Brain microvascular endothelial cell (primary cell): ENCODE data around the gene PPP2R3B.
"Not testable (repeated sequence)": the region's sequence is repeated elsewhere in the genome, so short reads cannot be mapped to it uniquely, and the experiment has no call there.

Experiments
- DNase-seq: peaks from one replicate; pipeline ENCODE4 v3.0.0-alpha.2; 2020
- H3K27ac ChIP-seq: fragments of 250-450 bp; sonication (Bioruptor Pico); 2 replicates; pipeline ENCODE4 v1.5.1; 2020; ENCODE audit warnings: mild to moderate bottlenecking, moderate library complexity
- H3K27me3 ChIP-seq: fragments of 250-450 bp; sonication (Bioruptor Pico); replicated peaks from 2 replicates; pipeline ENCODE4 v1.5.1; 2020; ENCODE audit warnings: mild to moderate bottlenecking
- H3K36me3 ChIP-seq: fragments of 250-450 bp; sonication (Bioruptor Pico); replicated peaks from 2 replicates; pipeline ENCODE4 v1.5.1; 2020; ENCODE audit warnings: mild to moderate bottlenecking
- H3K4me3 ChIP-seq: 2 replicates; pipeline ENCODE4 v1.5.1; 2011; ENCODE audit warnings: low read depth, mild to moderate bottlenecking, control low read depth, low read length, moderate library complexity
- CTCF ChIP-seq: IDR thresholded peaks from 2 replicates; pipeline ENCODE4 v1.5.1; 2011; ENCODE audit warnings: low read depth, mild to moderate bottlenecking, moderate library complexity, low read length, control low read depth, inconsistent platforms; ENCODE audit errors: missing control alignments
- in situ Hi-C: cut with HindIII; loops from 2 replicates; pipeline ENCODE4 v1.10.0; 2017; ENCODE audit warnings: low sequenced_read_pairs, low pct_ligation_motif_present

The PPP2R3B gene

GRCh38 chrX:310621-311155, 76.0 kb downstream of the PPP2R3B start:
- in situ Hi-C loops = no loop called here
- peaks cover 52% of the 10 kb centered on the region for H3K36me3 ChIP-seq
- no peak overlapping the region for H3K4me3 ChIP-seq
- H3K27me3 ChIP-seq = no peaks in the 10 kb centered on the region
- no peak for DNase-seq
- H3K27ac ChIP-seq = no peak overlapping the region
- no peak for TF ChIP-seq CTCF

- in situ Hi-C loops = no loop called here
- Histone ChIP-seq H3K4me3 (no peak overlapping the region), H3K36me3 (peaks cover 53% of the 10 kb centered on the region), H3K27ac (no peak overlapping the region), H3K27me3 (no peaks in the 10 kb centered on the region)
- TF ChIP-seq CTCF = no peak
- DNase-seq = no peak
Observed at GRCh38 chrX:308821-309520, 77.7 kb downstream of the PPP2R3B start.

- no peak for TF ChIP-seq CTCF
- H3K27ac ChIP-seq = no peak overlapping the region
- no peak overlapping the region for H3K4me3 ChIP-seq
- H3K27me3 ChIP-seq = no peaks in the 10 kb centered on the region
- DNase-seq = no peak
- in situ Hi-C loops = no loop called here
- peaks cover 41% of the 10 kb centered on the region for H3K36me3 ChIP-seq
Observed at GRCh38 chrX:307261-308111, 79.2 kb downstream of the PPP2R3B start.

- H3K36me3 ChIP-seq = peaks cover 36% of the 10 kb centered on the region
- in situ Hi-C loops, DNase-seq, H3K27me3 ChIP-seq, H3K27ac ChIP-seq, H3K4me3 ChIP-seq: not testable (repeated sequence)
Observed at GRCh38 chrX:306614-307251, 80.0 kb downstream of the PPP2R3B start.

- H3K36me3 ChIP-seq = peaks cover 30% of the 10 kb centered on the region
- in situ Hi-C loops = not testable (repeated sequence)
Observed at GRCh38 chrX:305781-306613, 80.7 kb downstream of the PPP2R3B start.

GRCh38 chrX:302975-303374, 83.7 kb downstream of the PPP2R3B start:
- DNase-seq = no peak
- in situ Hi-C loops = no loop called here
- no peak overlapping the region for H3K27ac ChIP-seq
- H3K27me3 ChIP-seq = no peaks in the 10 kb centered on the region
- H3K36me3 ChIP-seq = peaks cover 23% of the 10 kb centered on the region
- no peak for TF ChIP-seq CTCF
- H3K4me3 ChIP-seq = no peak overlapping the region

More at GRCh38 chrX:305781-306613, 80.7 kb downstream of the PPP2R3B start:
- H3K27me3 ChIP-seq, H3K27ac ChIP-seq, DNase-seq, H3K4me3 ChIP-seq: not testable (repeated sequence)
